ENCODE measurements around the gene SHC4. TPM values are rescaled to one million over a fixed set of nuclear protein-coding genes. Genes with fewer than 3 reads are reported as not detected.
A peak's percentile ranks its signal among the peaks of the same experiment; 100 is the strongest.

Gene SHC4
- total and polyA plus RNA-seq, 9 of the 15 experiments (the other 6 are each of a cell fraction or from before 2014, with no cell fraction given) = 0.43 to 1.2 (median 0.67) TPM

GRCh38 chr15:48880070-48880634 lies 83.6 kb downstream of the SHC4 start (continued):
- TF ChIP-seq FOXA3 (CRISPR knock-in tag; conservative IDR thresholded peaks at IDR 0.05 in 1 of 2, IDR thresholded peaks at IDR 0.05 in 1 of 2) = peak in 1 of 2 experiments; percentile 59; a peak in 2 of 4 replicates
- 0 out of 2 replicates have a peak, but pooled peaks have one; percentile 5 for TF ChIP-seq EGR1 (conservative IDR thresholded peaks at IDR 0.05)
- peak; percentile 24 for TF ChIP-seq MEIS2 (IDR thresholded peaks at IDR 0.05; ENCODE audit: partially characterized antibody)
- no peak for TF ChIP-seq PRMT5 (CRISPR knock-in tag; IDR thresholded peaks at IDR 0.05)
- TF ChIP-seq MLLT1 (IDR thresholded peaks at IDR 0.05) = 0 out of 4 replicates have a peak, but pooled peaks of 1 of the 2 experiments have one; percentile 17
- no peak for TF ChIP-seq NCOA4 (IDR thresholded peaks at IDR 0.05; ENCODE audit: partially characterized antibody)
- TF ChIP-seq CEBPG (CRISPR knock-in tag; IDR thresholded peaks at IDR 0.05) = no peak
- TF ChIP-seq CEBPG (tag; conservative IDR thresholded peaks at IDR 0.05 in 1 of 2, IDR thresholded peaks at IDR 0.05 in 1 of 2) = no peak; a peak in 1 of 4 replicates
- TF ChIP-seq POLR2A (conservative IDR thresholded peaks at IDR 0.05) = 0 out of 2 replicates have a peak, but pooled peaks have one; percentile 14
- TF ChIP-seq KDM1A (IDR thresholded peaks at IDR 0.05) = peak in 1 of 2 experiments; percentile 30; a peak in 1 of 4 replicates

Measured in K562 (cell line).